ENCODE data around the gene HSFX2. TPM values are rescaled to one million over a fixed set of nuclear protein-coding genes. Genes with fewer than 3 reads are reported as not detected.
"Not testable (repeated sequence)": the region's sequence is repeated elsewhere in the genome, so short reads cannot be mapped to it uniquely, and the experiment has no call there.

Gene HSFX2
- polyA plus RNA-seq, 1 donor: 0.18 TPM

GRCh38 chrX:149590993-149591392 is 4.1 kb downstream of the HSFX2 start:
- not testable (repeated sequence) for DNase-seq (ENCODE audit: low read depth)

DNA sequence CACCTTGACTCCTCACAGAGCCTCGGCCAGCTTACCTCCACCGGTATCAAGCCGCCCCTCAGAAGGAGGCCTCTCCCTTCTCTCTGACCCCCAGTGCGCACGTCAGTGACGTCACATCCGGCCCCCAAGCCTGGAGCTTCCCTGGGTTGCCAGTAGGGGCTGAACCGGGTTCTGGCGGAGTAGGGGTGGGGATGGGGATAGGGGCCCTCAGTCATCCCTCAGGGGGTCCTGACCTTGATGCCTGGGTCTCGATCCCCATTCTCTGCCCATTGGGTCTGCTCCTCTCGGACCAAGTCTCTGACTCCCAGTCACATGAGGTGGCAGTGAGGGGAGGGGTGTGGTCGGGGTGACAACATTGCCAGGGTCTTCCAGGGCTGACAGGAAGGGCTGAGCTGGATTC is 7.8 kb downstream of the HSFX2 start, which contains the start of gene MAGEA9B:
Gene MAGEA9B, minus strand, starts transcription at position 101 of the 400 bp plus-strand sequence. CDS start 4,280 bp downstream, outside the sequence.
- not testable (repeated sequence) for DNase-seq (ENCODE audit: low read depth)

- DNase-seq (ENCODE audit: low read depth): not testable (repeated sequence)
Observed at GRCh38 chrX:149585631-149586030, 9.5 kb downstream of the HSFX2 start.

- DNase-seq (ENCODE audit: low read depth): not testable (repeated sequence)
Observed at GRCh38 chrX:149573456-149573855, 21.7 kb downstream of the HSFX2 start.

DNA sequence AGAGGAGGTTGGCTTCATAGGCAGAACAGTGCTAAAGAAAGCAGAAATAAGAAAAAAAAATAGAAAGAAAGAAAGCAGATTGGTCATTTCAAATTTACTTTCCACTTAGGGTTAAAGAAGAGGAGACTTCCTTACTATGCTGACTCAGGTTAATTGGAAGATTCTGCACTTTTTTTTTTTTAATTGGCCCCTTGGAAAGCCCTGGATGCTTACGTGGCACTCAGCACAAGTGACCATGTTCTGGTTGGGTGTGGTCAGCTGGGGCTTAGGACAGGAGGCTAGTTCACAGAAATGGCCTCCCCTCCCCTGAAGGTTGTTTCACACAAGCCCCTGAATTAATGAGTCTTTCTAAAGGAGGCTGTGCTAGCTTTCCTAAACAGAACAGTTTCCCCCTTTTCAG is 22.4 kb downstream of the HSFX2 start:
- DNase-seq (ENCODE audit: low read depth): no peak

- no peak for DNase-seq (ENCODE audit: low read depth)
Observed at GRCh38 chrX:149571770-149572169, 23.3 kb downstream of the HSFX2 start.

DNA sequence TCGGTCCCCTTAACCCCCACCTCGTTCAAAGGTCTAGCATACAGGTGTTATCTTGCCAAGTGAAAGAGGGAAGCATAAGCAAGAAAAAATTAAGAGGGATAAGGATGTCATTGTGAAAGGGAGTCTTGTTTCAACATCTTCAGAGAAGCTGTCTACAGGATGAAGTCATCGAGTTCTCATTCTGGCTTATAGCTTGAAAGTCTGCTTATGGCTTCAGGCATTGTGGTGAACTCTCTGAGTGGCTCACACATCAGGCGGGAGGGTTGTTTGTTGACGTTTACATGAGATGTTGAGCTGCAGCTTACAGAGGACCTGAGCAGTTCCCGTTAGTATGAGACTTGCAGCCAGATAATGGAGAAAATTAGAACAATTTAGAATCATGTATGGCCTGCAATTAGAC is 24.4 kb downstream of the HSFX2 start:
- DNase-seq (ENCODE audit: low read depth): no peak

- DNase-seq (ENCODE audit: low read depth): no peak
Observed at GRCh38 chrX:149569770-149570169, 25.3 kb downstream of the HSFX2 start.

- no peak for DNase-seq (ENCODE audit: low read depth)
Observed at GRCh38 chrX:149568701-149569296, 26.3 kb downstream of the HSFX2 start.

DNA sequence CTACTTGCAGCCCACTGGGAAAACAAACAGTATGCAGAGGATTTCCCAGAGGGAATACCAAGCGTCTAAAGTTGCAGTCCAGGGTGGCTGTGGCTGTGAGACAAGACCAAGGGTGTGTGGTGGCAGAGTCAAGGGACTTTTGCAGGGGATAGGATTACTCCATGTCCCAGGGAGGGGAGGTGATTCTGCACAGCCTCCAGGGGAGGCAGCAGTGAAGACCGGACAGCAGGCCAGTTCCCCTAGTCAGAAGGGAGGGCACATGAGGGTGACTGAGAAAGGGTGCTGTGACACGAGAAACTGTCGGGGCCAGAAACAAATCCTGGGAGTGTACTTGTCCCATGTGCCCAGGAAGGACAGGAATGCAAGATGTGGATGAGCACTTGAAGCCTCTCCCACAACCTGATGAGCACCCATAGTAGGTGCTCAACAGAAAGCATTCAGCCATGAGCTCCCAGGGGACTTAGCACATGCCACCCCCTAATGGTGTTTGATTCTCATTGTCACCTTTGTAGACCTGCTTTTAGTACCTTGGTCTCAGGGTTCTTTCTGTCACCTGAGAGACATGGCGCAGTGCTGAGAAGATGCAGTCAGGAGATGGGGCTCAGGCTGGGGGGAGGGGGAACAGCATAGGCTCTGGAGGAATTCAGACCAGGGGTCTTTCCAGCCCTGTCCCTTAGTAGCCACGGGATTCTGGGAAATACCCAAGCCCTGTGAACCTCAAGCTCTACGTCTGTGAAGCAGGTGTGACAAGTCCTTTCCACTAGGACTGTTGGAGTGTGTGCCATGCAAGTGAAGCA is 27.3 kb downstream of the HSFX2 start:
- no peak for DNase-seq (ENCODE audit: low read depth)

DNA sequence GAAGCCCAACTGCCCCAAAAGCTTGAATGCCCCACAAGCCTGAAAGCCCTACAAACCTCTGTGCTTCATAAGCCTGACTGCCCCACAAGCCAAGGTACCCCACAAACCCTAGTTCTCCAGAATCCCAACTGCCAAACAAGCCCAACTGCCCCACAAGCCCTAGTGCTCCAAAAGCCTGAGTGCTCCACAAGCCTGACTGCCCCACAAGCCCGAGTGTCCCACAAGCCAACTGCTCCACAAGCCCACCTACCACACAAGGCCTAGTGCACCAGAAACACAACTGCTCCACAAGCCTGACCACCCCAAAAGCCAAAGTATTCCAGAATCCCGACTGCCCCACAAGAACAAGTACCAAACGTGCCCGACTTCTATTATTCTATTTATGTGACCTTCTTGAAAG is 31.8 kb downstream of the HSFX2 start:
- no peak for DNase-seq (ENCODE audit: low read depth)

DNA sequence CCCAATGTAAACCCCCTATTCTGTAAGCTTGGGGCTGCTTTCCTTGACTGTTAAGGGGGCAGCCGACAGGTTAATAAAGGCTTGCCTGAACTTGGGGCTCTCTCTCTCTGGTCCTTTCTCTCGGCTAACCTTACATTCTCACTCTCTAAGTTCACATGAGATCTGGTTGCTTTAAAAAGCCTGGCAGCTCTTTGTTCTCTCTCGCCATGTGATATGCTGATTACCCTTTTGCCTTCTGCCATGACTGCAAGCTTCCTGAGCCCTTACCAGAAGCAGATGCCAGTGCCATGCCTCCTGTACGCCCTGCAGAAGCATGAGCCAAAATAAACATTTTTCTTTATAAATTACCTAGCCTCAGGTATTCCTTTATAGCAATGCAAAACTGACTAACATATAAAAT is 39.9 kb downstream of the HSFX2 start:
- DNase-seq (ENCODE audit: low read depth): not testable (repeated sequence)

DNA sequence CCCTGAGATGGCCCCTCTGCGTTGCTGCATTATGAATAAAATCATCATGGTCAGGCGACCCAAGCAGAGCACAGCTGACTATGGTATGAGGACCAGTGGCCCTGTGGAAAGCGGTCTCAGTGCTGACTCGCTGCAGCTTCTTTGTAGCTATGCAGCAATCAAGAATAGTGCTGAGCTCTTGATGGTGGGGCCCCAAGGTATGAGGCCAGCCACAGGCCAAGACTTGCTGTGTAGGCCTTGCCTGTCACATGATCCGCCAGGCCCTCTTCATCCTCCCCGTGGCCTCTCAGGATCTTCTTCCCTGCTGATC is 43.2 kb downstream of the HSFX2 start:
- not testable (repeated sequence) for DNase-seq (ENCODE audit: low read depth)

DNA sequence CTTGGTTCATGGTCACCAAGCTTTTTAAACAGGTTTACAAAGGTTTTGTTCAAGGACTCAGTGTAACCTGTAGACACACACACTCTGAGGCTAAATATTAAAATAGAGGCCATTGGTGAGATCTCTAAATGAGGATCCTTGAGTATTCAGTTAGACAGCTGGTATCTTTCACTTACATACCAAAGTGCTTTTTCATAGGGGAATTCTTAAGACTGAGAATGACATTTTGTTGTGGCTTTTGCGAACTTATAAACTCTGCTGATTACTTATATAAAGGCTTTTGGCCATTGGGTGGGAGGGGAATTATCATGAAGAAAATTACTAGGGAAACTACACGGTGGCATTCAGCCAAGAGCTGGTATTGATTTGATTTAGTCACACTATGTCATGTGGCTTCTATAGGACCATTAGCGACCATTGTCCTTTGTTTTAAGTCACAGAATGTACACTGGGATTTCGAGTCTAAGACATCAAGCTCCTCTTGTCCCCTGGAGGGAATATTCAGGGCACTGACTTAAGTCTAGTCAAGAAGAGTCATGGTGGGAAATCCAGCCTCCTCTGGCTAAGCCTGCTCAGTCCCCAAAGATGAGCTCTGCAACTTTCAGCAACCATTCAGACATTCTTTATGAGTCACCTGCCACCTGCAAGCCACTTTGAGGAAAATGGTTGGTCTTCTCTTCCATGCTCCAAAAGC is 43.7 kb downstream of the HSFX2 start:
- not testable (repeated sequence) for DNase-seq (ENCODE audit: low read depth)

DNA sequence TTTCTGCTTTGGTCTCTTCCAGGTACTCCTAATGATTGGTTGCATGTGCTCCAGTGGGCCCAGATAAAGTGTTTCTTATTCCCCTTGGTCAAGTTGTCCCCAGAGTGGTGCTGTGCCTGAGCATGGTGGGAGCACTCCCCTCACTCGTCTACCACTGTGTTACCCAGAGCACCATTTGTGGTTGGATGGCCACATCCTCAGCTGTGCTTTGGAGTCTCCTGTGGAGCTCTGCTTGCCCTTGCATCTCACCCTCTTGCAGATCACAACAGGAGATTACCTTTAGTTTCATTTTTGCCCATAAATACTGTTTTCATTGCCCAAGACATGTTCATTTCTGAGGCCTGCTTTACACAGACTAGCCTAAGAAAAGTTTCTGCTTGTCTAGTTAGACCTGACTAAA is 44.7 kb downstream of the HSFX2 start:
- DNase-seq (ENCODE audit: low read depth): not testable (repeated sequence)

DNA sequence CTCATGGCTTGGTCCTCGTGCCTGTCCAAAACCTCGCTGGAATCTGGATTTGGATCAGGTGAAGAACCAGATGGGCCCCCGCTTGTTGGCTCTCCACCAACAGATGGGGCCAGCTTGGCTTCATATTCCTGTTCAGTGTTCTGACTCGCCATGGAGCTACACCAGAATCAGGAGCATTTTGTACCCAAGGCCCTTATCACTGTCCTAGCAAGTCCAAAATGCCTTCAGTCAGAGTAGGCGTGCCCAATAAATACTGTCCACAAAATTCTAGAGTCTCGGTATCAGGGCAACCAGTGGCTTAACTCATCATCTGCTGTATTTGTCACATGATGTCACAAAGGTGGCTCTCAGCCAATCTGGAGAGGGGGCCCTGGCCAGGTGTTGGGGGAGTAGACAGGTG is 45.4 kb downstream of the HSFX2 start, which contains the start of gene HSFX3:
Gene HSFX3, minus strand, starts transcription at position 224 of the 400 bp plus-strand sequence. Its CDS starts 72 bp downstream, at position 152.
- not testable (repeated sequence) for DNase-seq (ENCODE audit: low read depth)

DNA sequence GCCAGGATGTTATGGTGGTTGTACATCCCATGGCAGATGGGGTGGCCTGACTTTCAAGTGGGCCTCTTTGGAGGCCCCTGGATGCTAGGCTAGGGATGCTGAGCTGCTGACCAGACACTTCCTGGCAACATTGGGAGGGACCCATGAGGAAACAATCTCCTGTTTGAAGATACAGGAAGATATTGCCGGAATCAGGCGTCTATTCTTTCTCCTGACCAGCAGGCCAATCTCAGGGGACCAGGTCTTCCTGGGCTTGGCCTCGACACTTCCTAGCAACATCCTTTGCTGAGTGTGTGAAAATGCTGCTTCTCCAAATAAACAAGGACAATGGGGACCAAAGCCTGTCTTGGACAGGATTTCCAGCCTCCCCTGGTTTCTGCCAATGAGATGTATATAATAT is 47.3 kb downstream of the HSFX2 start:
- DNase-seq (ENCODE audit: low read depth): not testable (repeated sequence)

DNA sequence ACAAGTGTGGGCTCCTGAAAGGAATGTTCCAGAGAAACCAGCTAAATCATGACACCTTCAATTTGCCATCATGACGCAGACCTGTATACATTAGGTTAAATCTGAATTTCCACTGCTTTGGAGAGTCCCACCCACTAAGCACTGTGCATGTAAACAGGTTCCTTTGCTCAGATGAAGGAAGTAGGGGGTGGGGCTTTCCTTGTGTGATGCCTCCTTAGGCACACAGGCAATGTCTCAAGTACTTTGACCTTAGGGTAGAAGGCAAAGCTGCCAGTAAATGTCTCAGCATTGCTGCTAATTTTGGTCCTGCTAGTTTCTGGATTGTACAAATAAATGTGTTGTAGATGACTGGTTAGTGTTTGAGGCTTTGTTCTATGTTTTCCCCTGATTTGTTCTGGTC is 48.2 kb downstream of the HSFX2 start:
- not testable (repeated sequence) for DNase-seq (ENCODE audit: low read depth)

DNA sequence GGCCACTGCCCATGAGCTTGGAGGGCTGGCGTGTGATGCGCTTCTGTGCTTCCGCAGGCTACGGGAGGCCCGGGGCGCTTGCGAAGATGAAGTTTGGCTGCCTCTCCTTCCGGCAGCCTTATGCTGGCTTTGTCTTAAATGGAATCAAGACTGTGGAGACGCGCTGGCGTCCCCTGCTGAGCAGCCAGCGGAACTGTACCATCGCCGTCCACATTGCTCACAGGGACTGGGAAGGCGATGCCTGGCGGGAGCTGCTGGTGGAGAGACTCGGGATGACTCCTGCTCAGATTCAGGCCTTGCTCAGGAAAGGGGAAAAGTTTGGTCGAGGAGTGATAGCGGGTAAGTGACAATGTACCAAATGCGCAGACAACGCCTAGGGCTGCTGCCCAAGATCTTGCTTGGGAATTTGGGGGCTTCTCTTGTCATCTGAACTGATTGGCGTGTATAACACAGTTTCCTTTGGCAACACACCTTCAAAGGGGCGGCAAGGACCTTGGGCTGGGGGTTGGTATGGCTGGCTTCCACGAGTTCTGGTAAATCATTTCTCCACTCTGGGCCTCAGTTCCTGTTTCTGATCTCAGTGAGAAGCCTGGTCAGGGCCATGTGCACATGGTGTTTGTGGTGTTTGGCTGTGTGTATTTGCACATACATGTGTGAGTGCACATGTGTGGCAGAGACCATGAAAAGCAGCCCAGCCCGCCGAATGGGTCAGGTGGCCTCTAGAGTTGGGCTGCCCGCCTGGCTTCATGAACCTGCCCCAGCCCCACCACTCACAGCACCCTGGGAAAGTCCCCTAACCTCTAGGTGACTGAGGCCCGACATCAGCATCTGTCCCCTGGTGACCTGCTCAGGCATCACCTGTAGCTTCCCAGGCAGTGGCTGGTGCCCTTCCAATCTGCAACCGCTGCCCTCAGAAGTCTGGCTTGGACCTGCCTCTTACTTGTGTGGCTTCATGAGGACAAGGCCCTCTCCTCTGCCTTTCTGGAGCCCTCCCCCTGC is 49.3 kb downstream of the HSFX2 start:
- not testable (repeated sequence) for DNase-seq (ENCODE audit: low read depth)
